HL-60 (cell line): ENCODE data around the gene HOXB4.

Experiments
- DNase-seq, 2 experiments: peaks; one replicate each; pipeline ENCODE4 v3.0.0-alpha.2; 2010 to 2020; ENCODE audit warnings: low read depth in 1 of 2, low spot score in 1 of 2
- H3K27ac ChIP-seq: fragments of 250-450 bp; sonication (Bioruptor Pico); replicated peaks from 2 replicates; pipeline ENCODE4 v1.5.1; 2020; ENCODE audit warnings: mild to moderate bottlenecking, moderate library complexity
- H3K27me3 ChIP-seq: fragments of 250-450 bp; sonication (Bioruptor Pico); 2 replicates; pipeline ENCODE4 v1.5.1; 2021; ENCODE audit warnings: mild to moderate bottlenecking, moderate library complexity; ENCODE audit not compliant: insufficient read depth, poor library complexity, severe bottlenecking
- H3K4me3 ChIP-seq: replicated peaks from 2 replicates; pipeline ENCODE4 v1.5.1; 2011; ENCODE audit warnings: mild to moderate bottlenecking, control low read depth, low read length; ENCODE audit not compliant: insufficient read depth
- GABPA ChIP-seq: IDR thresholded peaks from 2 replicates; pipeline ENCODE4 v1.6.1; 2012; ENCODE audit warnings: low read depth
- POLR2AphosphoS5 ChIP-seq: IDR thresholded peaks from 2 replicates; pipeline ENCODE4 v1.6.1; 2012; ENCODE audit warnings: low read depth
- SPI1 ChIP-seq: IDR thresholded peaks from 2 replicates; pipeline ENCODE4 v1.6.1; 2012; ENCODE audit warnings: low read depth, mild to moderate bottlenecking, borderline replicate concordance
- TF ChIP-seq, protein P1 (sequence below): IDR thresholded peaks from one replicate; pipeline ENCODE4 v1.5.1; 2011; ENCODE audit warnings: low read length, control low read depth, inconsistent platforms; ENCODE audit not compliant: insufficient read depth
- TF ChIP-seq, protein P2 (sequence below): IDR thresholded peaks from 2 replicates; pipeline ENCODE4 v1.6.1; 2012; ENCODE audit warnings: low read depth; ENCODE audit not compliant: insufficient replicate concordance

HOXB4 gene

DNA sequence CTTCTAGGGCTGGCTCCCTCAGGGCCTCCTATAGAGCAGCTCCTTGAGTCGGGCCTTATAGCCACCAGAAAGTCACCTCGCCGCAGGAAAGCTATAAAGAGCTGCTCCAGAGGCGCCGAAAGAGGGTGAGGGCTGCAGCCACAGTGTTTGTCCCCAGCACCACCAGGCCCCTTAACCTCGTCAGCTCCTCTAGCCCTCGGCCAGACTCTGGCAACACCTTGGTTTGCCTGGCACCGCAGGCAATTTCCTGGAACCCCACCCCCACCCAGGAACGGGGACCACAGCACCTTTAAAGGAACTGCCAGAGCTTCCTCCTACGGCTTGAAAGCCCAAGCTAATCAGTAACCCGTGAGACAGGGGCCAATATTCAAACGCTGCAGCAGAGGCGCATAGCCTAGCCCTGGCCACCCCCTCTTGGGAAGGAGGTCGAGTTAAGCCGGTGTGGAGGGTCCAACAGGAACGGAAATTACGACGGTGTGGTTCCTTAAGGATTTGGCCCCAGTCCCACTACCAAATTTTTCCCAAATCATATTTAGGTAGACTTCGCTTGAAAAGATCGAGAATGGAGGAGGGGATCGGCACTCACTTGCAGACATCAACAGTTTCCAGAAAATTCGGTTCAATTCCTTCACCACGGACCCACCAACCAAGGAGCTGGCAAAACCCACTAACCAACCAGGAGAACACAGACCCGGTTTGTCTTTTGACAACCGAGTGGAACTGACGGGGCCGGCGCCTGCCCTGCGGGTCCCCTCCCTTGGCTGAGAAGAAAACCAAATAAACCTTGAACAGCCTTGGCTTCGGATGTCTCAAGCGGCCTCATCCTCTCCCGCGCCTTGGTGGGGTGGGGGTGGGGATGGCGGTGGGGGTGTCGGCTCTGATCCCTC, 23.6 kb upstream of the HOXB4 start:
- TF ChIP-seq, protein P1, sequence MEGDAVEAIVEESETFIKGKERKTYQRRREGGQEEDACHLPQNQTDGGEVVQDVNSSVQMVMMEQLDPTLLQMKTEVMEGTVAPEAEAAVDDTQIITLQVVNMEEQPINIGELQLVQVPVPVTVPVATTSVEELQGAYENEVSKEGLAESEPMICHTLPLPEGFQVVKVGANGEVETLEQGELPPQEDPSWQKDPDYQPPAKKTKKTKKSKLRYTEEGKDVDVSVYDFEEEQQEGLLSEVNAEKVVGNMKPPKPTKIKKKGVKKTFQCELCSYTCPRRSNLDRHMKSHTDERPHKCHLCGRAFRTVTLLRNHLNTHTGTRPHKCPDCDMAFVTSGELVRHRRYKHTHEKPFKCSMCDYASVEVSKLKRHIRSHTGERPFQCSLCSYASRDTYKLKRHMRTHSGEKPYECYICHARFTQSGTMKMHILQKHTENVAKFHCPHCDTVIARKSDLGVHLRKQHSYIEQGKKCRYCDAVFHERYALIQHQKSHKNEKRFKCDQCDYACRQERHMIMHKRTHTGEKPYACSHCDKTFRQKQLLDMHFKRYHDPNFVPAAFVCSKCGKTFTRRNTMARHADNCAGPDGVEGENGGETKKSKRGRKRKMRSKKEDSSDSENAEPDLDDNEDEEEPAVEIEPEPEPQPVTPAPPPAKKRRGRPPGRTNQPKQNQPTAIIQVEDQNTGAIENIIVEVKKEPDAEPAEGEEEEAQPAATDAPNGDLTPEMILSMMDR, result no peak
- peaks cover 87% of the 10 kb centered on the region for H3K27me3 ChIP-seq
- no peak overlapping the region for H3K27ac ChIP-seq
- DNase-seq, result no peak
- H3K4me3 ChIP-seq, result no peak overlapping the region

DNA sequence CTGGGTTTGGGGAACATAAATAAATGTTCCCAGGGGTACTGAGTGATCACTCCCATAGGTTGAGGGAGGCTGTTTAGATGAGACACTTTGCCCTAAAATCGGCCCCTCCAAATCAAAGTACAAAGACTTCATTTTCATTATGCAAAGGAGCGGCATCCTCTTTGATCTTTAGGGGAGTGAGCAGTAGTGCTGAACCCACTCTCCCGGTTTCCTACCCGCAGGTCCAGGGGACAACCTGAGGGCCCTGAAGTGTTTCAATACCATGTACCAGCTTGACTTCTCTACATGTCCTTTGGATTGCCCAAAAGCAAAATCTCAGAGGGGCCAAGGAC, 23.0 kb upstream of the HOXB4 start:
- H3K4me3 ChIP-seq, result no peak overlapping the region
- H3K27ac ChIP-seq, result no peak overlapping the region
- TF ChIP-seq, protein P2, sequence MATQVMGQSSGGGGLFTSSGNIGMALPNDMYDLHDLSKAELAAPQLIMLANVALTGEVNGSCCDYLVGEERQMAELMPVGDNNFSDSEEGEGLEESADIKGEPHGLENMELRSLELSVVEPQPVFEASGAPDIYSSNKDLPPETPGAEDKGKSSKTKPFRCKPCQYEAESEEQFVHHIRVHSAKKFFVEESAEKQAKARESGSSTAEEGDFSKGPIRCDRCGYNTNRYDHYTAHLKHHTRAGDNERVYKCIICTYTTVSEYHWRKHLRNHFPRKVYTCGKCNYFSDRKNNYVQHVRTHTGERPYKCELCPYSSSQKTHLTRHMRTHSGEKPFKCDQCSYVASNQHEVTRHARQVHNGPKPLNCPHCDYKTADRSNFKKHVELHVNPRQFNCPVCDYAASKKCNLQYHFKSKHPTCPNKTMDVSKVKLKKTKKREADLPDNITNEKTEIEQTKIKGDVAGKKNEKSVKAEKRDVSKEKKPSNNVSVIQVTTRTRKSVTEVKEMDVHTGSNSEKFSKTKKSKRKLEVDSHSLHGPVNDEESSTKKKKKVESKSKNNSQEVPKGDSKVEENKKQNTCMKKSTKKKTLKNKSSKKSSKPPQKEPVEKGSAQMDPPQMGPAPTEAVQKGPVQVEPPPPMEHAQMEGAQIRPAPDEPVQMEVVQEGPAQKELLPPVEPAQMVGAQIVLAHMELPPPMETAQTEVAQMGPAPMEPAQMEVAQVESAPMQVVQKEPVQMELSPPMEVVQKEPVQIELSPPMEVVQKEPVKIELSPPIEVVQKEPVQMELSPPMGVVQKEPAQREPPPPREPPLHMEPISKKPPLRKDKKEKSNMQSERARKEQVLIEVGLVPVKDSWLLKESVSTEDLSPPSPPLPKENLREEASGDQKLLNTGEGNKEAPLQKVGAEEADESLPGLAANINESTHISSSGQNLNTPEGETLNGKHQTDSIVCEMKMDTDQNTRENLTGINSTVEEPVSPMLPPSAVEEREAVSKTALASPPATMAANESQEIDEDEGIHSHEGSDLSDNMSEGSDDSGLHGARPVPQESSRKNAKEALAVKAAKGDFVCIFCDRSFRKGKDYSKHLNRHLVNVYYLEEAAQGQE, result no peak
- TF ChIP-seq, protein P1, result no peak
- TF ChIP-seq GABPA (no peak), POLR2AphosphoS5 (no peak)
- peaks cover 90% of the 10 kb centered on the region for H3K27me3 ChIP-seq
- no peak for DNase-seq

DNA sequence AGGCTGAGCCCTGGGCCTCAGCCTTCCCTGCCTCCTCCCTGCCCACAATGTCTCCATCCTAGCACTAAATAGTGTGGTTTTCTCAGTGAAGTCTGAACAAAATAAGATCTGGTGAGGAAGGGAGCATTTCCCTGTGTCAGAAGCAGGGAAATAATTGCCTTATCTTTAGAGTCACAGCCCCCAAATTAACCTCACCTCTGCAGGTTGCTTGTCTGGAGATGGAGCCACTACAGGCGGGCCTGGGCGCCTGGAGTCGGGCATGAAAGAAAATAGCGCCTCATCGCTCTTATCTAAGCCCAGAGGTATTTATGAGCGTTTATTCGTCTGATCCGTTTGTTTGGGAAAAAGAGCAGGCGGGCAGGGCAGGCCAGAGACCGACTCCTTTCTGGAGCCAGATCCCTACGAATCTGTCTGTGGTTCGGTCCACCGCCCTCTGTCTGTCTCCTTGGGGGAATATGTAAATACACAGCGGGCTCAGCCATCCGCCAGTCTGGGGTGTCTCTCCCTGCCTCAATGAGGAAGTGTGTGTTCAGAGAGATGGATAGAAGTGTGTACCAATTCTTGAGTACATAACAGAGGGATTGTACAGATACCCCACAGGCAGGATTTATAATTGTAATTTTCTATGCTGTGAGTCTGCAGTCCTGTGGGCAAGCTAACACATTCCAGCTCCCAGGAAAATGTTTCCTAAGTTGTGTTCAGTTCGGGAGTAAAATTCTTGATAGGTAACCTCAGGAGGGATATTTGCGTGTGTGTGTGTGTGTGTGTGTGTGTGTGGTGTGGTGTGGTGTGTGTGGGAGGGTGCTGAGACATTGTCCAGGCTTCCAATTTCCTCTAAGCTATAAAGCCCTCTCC, 22.3 kb upstream of the HOXB4 start:
- Histone ChIP-seq H3K27me3 (peaks cover 90% of the 10 kb centered on the region), H3K4me3 (no peak overlapping the region), H3K27ac (no peak overlapping the region)
- no peak for DNase-seq
- no peak for TF ChIP-seq GABPA
- TF ChIP-seq, protein P2, result no peak
- TF ChIP-seq SPI1, result no peak; the same call in 1 of the 2 replicates
- no peak for TF ChIP-seq POLR2AphosphoS5
- TF ChIP-seq, protein P1, result no peak
